Left forelimb (tissue), 1 donor: Measurements from ENCODE around the gene WDPCP.
"Not testable (repeated sequence)": the region's sequence is repeated elsewhere in the genome, so short reads cannot be mapped to it uniquely, and the experiment has no call there.

Experiments used
- DNase-seq: peaks from one replicate; pipeline ENCODE4 v3.0.0-alpha.2; 2018; ENCODE audit warnings: low spot score

Gene WDPCP

GRCh38 chr2:63357722-63358121 is 230.6 kb downstream of the WDPCP start:
- DNase-seq, result not testable (repeated sequence)

GRCh38 chr2:63347361-63347760 is 240.9 kb downstream of the WDPCP start:
- DNase-seq, result no peak

- DNase-seq, result no peak
These were observed 241.9 kb downstream of the WDPCP start for GRCh38 chr2:63346411-63346810.

- no peak for DNase-seq
These were observed 243.0 kb downstream of the WDPCP start for GRCh38 chr2:63345285-63345633.

GRCh38 chr2:63344575-63345284 is 243.5 kb downstream of the WDPCP start:
- DNase-seq, result no peak

- no peak for DNase-seq
These were observed 244.7 kb downstream of the WDPCP start for GRCh38 chr2:63343397-63344109.

GRCh38 chr2:63340443-63340842 is 247.8 kb downstream of the WDPCP start:
- DNase-seq, result no peak

GRCh38 chr2:63334910-63335309 is 253.4 kb downstream of the WDPCP start:
- no peak for DNase-seq

GRCh38 chr2:63326473-63326872 is 261.8 kb downstream of the WDPCP start:
- DNase-seq, result no peak

GRCh38 chr2:63323662-63324061 is 264.6 kb downstream of the WDPCP start:
- not testable (repeated sequence) for DNase-seq

GRCh38 chr2:63321973-63322372 is 266.3 kb downstream of the WDPCP start:
- DNase-seq, result not testable (repeated sequence)

GRCh38 chr2:63320669-63321068 is 267.6 kb downstream of the WDPCP start:
- DNase-seq, result no peak

- DNase-seq, result no peak
These were observed 277.7 kb downstream of the WDPCP start for GRCh38 chr2:63310614-63311013.

GRCh38 chr2:63301481-63301880 is 286.8 kb downstream of the WDPCP start:
- no peak for DNase-seq

GRCh38 chr2:63300835-63301234 is 287.4 kb downstream of the WDPCP start:
- no peak for DNase-seq

GRCh38 chr2:63287956-63288355 is 300.3 kb downstream of the WDPCP start:
- DNase-seq, result no peak

- DNase-seq, result not testable (repeated sequence)
These were observed 301.8 kb downstream of the WDPCP start for GRCh38 chr2:63286520-63286919.

GRCh38 chr2:63283273-63283672 is 305.0 kb downstream of the WDPCP start:
- DNase-seq, result no peak

- no peak for DNase-seq
These were observed 315.7 kb downstream of the WDPCP start for GRCh38 chr2:63272560-63272959.

- no peak for DNase-seq
These were observed 317.6 kb downstream of the WDPCP start for GRCh38 chr2:63270717-63271116.

GRCh38 chr2:63268946-63269345 is 319.3 kb downstream of the WDPCP start:
- DNase-seq, result no peak

- no peak for DNase-seq
These were observed 327.1 kb downstream of the WDPCP start for GRCh38 chr2:63261137-63261621.

GRCh38 chr2:63257473-63257872 is 330.8 kb downstream of the WDPCP start:
- no peak for DNase-seq

GRCh38 chr2:63249161-63249560 is 339.1 kb downstream of the WDPCP start:
- DNase-seq, result no peak
